NCI-H2196 treated with DMSO at 0.1 percent for 48 hours (cell line): Measurements from ENCODE around the gene CYTIP.

Experiments used
- DNase-seq: peaks from one replicate; lab custom pipeline; 2025; ENCODE audit not compliant: unreplicated experiment; lab: John Stamatoyannopoulos, UW

CYTIP gene

GRCh38 chr2:157443795-157444640 is at the start of gene CYTIP:
TSS of gene CYTIP (minus strand) at chr2:157444089. CDS start at chr2:157444020, 69 bp downstream.
- no peak for DNase-seq

GRCh38 chr2:157492189-157492773 is 48.4 kb upstream of the CYTIP start:
- DNase-seq, result peak; percentile 25

GRCh38 chr2:157489983-157490382 is 46.1 kb upstream of the CYTIP start:
- no peak for DNase-seq

GRCh38 chr2:157488877-157489276 is 45.0 kb upstream of the CYTIP start:
- no peak for DNase-seq

GRCh38 chr2:157487747-157488146 is 43.9 kb upstream of the CYTIP start:
- no peak for DNase-seq

GRCh38 chr2:157487271-157487610 is 43.4 kb upstream of the CYTIP start:
- DNase-seq, result no peak

GRCh38 chr2:157486596-157487270 is 42.8 kb upstream of the CYTIP start:
- DNase-seq, result no peak

- DNase-seq, result no peak
These were observed 36.5 kb upstream of the CYTIP start for GRCh38 chr2:157480182-157480961.

GRCh38 chr2:157479081-157480027 is 35.5 kb upstream of the CYTIP start:
- no peak for DNase-seq

GRCh38 chr2:157477919-157478318 is 34.0 kb upstream of the CYTIP start:
- DNase-seq, result no peak

- DNase-seq, result no peak
These were observed 33.2 kb upstream of the CYTIP start for GRCh38 chr2:157476953-157477709.

GRCh38 chr2:157475722-157476390 is 32.0 kb upstream of the CYTIP start:
- DNase-seq, result no peak

GRCh38 chr2:157473581-157473980 is 29.7 kb upstream of the CYTIP start:
- DNase-seq, result no peak

GRCh38 chr2:157471078-157471477 is 27.2 kb upstream of the CYTIP start:
- no peak for DNase-seq

- no peak for DNase-seq
These were observed 26.4 kb upstream of the CYTIP start for GRCh38 chr2:157470321-157470720.

GRCh38 chr2:157469726-157470125 is 25.8 kb upstream of the CYTIP start:
- no peak for DNase-seq

GRCh38 chr2:157468931-157469708 is 25.2 kb upstream of the CYTIP start:
- DNase-seq, result no peak

GRCh38 chr2:157466764-157467163 is 22.9 kb upstream of the CYTIP start:
- DNase-seq, result no peak
